K562 (cell line): ENCODE results near the gene ARFGAP1. TPM values are rescaled to one million over a fixed set of nuclear protein-coding genes. Genes with fewer than 3 reads are reported as not detected.

Experiments used
- BRD9 ChIP-seq: fragments of 450-650 bp; IDR thresholded peaks from 2 replicates; pipeline ENCODE4 v1.6.1; 2018; ENCODE audit warnings: low read depth; ENCODE audit not compliant: partially characterized antibody
- ESRRA ChIP-seq: fragments of 450-650 bp; IDR thresholded peaks from 2 replicates; pipeline ENCODE4 v1.6.1; 2014; ENCODE audit warnings: low read depth, mild to moderate bottlenecking, moderate library complexity, borderline replicate concordance
- ETV6 ChIP-seq, 3 experiments: fragments of 150-350 bp in 1 of 3; sonication (generic) in 1 of 3; formaldehyde crosslinking in 1 of 3; IDR thresholded peaks; 2 replicates each; pipeline versions ENCODE4 v1.6.1 to v1.8.0; 2014 to 2022; ENCODE audit warnings: borderline replicate concordance in 2 of 3, low read depth in 2 of 3, antibody characterized with exemption in 1 of 3, low read length in 1 of 3, mild to moderate bottlenecking in 1 of 3, missing genetic modification reagents in 1 of 3
- HDAC1 ChIP-seq, 2 experiments: fragments of 450-650 bp; IDR thresholded peaks; 2 replicates each; pipeline ENCODE4 v1.6.1; 2016 to 2017; ENCODE audit warnings: inconsistent platforms in 1 of 2, mild to moderate bottlenecking in 1 of 2, moderate library complexity in 1 of 2
- HNRNPL ChIP-seq: fragments of 200-400 bp; formaldehyde crosslinking; IDR thresholded peaks from 2 replicates; pipeline ENCODE4 v1.6.1; 2017; ENCODE audit warnings: low read depth, mild to moderate bottlenecking, low read length
- NR2C2 ChIP-seq, 2 experiments: fragments of 200-800 bp in 1 of 2; sonication (Bioruptor generic) in 1 of 2; sonication (generic) in 1 of 2; formaldehyde crosslinking in 1 of 2; IDR thresholded peaks; 2 replicates each; pipeline versions ENCODE4 v1.6.1 to v1.8.0; 2016 to 2022; ENCODE audit warnings: mild to moderate bottlenecking in 1 of 2, missing compliant biosample characterization in 1 of 2, missing genetic modification characterization in 1 of 2, missing genetic modification reagents in 1 of 2
- PTRF ChIP-seq: fragments of 450-650 bp; IDR thresholded peaks from 2 replicates; pipeline ENCODE4 v1.6.1; 2016; ENCODE audit warnings: mild to moderate bottlenecking, missing genetic modification characterization, missing compliant biosample characterization
- REST ChIP-seq, 2 experiments: fragments of 450-650 bp; formaldehyde crosslinking in 1 of 2; IDR thresholded peaks; 2 replicates each; pipeline versions ENCODE4 v1.4.0 to v1.6.1; 2014 to 2020; ENCODE audit warnings: mild to moderate bottlenecking in 2 of 2, borderline replicate concordance in 1 of 2, low read depth in 1 of 2
- polyA plus RNA-seq, 8 experiments: library from polyadenylated mRNA; depleted of rRNA in 4 of 8; stranded (reverse) in 5 of 8; unstranded in 3 of 8; fragments of >200 nt; fragmentation: Nextera tagmentation in 2 of 8; fragmentation: Illumina TruSeq in 1 of 8; extraction: Ambion mirVana in 2 of 8; extraction: Trizol in 1 of 8; gene quantifications; 2 replicates each; pipeline versions ENCODE4 v1.2.1 to v1.2.3, GENCODE V29; 2011 to 2014; ENCODE audit warnings: inconsistent platforms in 1 of 8, missing spikeins in 1 of 8
- total RNA-seq, 7 experiments: library from RNA; depleted of rRNA in 6 of 7; stranded (reverse); fragments of >200 nt in 6 of 7; fragmentation: Illumina TruSeq in 2 of 7; extraction: Trizol in 2 of 7; gene quantifications; 2 replicates each; pipeline versions ENCODE4 v1.2.1 to v1.2.3, GENCODE V29; 2011 to 2021; ENCODE audit warnings: low replicate concordance in 1 of 7

Gene ARFGAP1
- total and polyA plus RNA-seq, 9 of the 15 experiments (the other 6 are each of a cell fraction or from before 2014, with no cell fraction given), result 0.53 to 102 (median 33.5) TPM

GRCh38 chr20:63235399-63235983, 37.1 kb upstream of the ARFGAP1 start, which contains the start of gene BIRC7 (continued):
- no peak for TF ChIP-seq REST (IDR thresholded peaks at IDR 0.05; ENCODE audit: borderline replicate concordance)
- no peak for TF ChIP-seq REST (CRISPR knock-in tag; IDR thresholded peaks at IDR 0.05; ENCODE audit: low read depth)
- no peak for TF ChIP-seq PTRF (tag)
- TF ChIP-seq HDAC1 (IDR thresholded peaks at IDR 0.05), result peak in 1 of 2 experiments; percentile 41; a peak in 1 of 4 replicates
- no peak for TF ChIP-seq HNRNPL
- TF ChIP-seq NR2C2 (CRISPR knock-in tag; IDR thresholded peaks at IDR 0.05), result no peak
- peak; percentile 52 for TF ChIP-seq NR2C2 (tag; IDR thresholded peaks at IDR 0.05)
- TF ChIP-seq ESRRA, result peak; percentile 66; the same call in 1 of the 2 replicates
- no peak for TF ChIP-seq ETV6 (IDR thresholded peaks at IDR 0.05; ENCODE audit: borderline replicate concordance in 1 of 2, low read depth in 2 of 2, low read length in 1 of 2)
- TF ChIP-seq ETV6 (CRISPR knock-in tag; IDR thresholded peaks at IDR 0.05; ENCODE audit: borderline replicate concordance), result no peak
- no peak for TF ChIP-seq BRD9
